GM13976 (cell line): ENCODE results near the gene TCEANC2.
"Not testable (repeated sequence)": the region's sequence is repeated elsewhere in the genome, so short reads cannot be mapped to it uniquely, and the experiment has no call there.

Source experiments
- DNase-seq: peaks from one replicate; pipeline ENCODE4 v3.0.0; 2012; ENCODE audit warnings: low spot score
- in situ Hi-C: fragments of 300-500 bp; cut with MboI; formaldehyde crosslinking; loops from one replicate; pipeline ENCODE4 v1.12.0; 2022; ENCODE audit warnings: low sequenced_read_pairs, mixed read lengths, inconsistent platforms; ENCODE audit not compliant: unreplicated experiment
- TF ChIP-seq, protein P1 (sequence below): IDR thresholded peaks from 2 replicates; pipeline ENCODE4 v1.5.1; 2012; ENCODE audit warnings: borderline replicate concordance, mild to moderate bottlenecking; ENCODE audit not compliant: insufficient read depth; ENCODE audit errors: extremely low read depth, missing control alignments, control extremely low read depth

Gene TCEANC2

DNA sequence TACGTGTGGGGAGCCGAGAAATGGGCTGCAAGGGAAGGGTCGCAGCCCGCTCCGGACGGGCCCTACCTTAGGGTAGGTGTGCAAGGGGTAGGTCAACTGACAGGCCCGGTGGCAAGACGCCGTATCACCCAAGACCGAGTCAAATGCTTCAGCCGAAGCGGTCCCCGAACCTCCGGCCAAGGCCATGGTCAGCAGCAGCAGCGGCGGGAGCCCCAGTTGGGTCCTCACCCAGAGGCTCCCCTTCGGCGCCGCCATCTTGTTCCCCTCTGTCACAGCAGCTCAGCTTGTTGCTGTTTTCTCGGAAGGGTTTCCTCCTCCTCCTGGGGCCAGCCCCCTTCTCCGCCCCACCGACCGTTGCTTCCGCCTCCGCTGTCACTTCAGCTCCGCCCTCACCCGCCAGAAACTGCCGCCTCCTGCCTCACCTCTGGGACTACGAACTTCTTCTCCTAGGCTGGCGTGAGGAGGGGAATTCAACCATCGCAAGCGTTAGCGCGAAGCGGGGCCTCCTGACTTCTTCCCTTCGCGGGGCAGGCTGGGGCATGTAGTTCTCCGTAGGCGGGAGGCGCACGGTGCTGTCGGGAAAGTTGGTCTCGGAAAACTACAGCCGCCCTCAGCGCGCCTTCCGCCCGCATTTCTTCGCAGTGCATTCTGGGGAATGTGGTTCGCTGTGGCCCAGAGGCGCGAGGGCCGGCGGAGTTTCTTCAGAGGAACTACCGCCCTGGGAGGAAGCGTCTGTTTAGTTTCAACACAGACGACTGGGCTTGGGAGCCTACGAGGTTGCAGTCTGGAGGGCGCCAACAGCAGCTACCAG lies at the start of gene TCEANC2, which contains the start of gene TMEM59:
TSS of gene TCEANC2 (plus strand) at position 675 of the 811 bp plus-strand sequence. CDS start 815 bp downstream, outside the sequence.
TSS of gene TMEM59 (minus strand) at position 271 of the 811 bp plus-strand sequence. CDS start at position 255, 16 bp downstream.
- TF ChIP-seq, protein P1, sequence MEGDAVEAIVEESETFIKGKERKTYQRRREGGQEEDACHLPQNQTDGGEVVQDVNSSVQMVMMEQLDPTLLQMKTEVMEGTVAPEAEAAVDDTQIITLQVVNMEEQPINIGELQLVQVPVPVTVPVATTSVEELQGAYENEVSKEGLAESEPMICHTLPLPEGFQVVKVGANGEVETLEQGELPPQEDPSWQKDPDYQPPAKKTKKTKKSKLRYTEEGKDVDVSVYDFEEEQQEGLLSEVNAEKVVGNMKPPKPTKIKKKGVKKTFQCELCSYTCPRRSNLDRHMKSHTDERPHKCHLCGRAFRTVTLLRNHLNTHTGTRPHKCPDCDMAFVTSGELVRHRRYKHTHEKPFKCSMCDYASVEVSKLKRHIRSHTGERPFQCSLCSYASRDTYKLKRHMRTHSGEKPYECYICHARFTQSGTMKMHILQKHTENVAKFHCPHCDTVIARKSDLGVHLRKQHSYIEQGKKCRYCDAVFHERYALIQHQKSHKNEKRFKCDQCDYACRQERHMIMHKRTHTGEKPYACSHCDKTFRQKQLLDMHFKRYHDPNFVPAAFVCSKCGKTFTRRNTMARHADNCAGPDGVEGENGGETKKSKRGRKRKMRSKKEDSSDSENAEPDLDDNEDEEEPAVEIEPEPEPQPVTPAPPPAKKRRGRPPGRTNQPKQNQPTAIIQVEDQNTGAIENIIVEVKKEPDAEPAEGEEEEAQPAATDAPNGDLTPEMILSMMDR = no peak
- DNase-seq = peak; percentile 93
- in situ Hi-C loops = no loop called here

DNA sequence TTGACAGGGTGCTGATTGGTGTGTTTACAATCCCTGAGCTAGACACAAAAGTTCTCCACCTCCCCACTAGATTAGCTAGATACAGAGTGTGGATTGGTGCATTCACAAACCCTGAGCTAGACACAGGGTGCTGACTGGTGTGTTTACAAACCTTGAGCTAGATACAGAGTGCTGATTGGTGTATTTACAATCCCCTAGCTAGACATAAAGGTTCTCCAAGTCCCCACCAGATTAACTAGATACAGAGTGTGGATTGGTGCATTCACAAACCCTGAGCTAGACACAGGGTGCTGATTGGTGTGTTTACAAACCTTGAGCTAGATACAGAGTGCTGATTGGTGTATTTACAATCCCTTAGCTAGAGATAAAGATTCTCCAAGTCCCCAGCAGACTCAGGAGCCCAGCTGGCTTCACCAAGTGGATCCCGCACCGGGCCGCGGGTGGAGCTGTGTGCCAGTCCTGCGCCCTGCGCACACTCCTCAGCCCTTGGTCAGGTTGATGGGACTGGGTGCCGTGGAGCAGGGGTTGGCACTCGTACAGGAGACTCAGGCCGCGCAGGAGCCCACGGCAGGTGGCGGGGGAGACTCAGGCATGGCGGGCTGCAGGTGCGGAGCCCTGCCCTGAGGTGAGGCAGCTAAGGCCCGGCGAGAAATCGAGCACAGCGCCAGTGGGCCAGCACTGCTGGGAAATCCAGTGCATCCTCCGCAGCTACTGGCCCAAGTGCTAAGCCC lies 49.5 kb upstream of the TCEANC2 start:
- DNase-seq, in situ Hi-C loops: not testable (repeated sequence)

DNA sequence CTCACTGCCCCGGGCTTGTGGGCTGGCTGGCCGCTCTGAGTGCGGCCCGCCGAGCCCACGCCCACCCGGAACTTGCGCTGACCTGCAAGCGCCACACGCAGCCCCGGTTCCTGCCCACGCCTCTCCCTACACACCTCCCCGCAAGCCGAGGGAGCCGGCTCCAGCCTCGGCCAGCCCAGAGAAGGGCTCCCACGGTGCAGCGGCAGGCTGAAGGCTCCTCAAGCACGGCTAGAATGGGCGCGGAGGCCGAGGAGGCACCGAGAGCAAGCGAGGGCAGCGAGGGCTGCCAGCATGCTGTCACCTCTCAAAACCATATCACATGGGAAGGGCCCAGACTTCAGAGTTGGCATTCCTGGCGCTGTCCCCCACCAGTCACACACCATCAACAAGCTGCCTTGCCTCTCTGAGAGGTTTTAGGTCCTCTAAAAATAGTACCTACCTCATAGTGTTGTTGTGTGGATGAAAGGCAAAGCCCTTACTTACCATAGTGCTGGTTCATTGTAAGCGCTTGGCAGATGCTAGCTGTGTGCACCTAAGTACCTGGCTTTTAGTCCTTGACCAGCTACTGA lies 48.8 kb upstream of the TCEANC2 start:
- no peak for DNase-seq
- in situ Hi-C loops = no loop called here
- TF ChIP-seq, protein P1 = no peak

DNA sequence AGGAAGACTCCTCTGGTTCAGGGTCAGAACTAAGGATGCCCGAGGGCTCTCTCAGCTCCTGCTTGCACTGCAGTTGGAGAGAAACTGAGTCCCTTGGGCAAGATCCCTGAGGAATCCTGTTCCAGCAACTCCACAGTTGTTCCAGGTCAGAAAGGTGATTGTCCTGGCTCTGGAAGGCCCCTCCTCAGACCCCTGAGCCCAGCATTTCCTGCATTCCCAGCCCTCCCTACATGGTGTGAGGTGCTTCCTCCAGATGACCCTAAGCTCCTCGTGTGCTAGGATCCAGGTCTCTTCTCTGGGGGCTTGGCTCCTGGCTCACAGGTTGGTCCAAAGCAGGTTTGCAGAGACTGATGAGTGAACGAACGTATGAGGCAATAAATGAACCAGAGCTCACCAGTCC lies 46.9 kb upstream of the TCEANC2 start:
- no peak for DNase-seq
- in situ Hi-C loops = no loop called here
- TF ChIP-seq, protein P1 = no peak

DNA sequence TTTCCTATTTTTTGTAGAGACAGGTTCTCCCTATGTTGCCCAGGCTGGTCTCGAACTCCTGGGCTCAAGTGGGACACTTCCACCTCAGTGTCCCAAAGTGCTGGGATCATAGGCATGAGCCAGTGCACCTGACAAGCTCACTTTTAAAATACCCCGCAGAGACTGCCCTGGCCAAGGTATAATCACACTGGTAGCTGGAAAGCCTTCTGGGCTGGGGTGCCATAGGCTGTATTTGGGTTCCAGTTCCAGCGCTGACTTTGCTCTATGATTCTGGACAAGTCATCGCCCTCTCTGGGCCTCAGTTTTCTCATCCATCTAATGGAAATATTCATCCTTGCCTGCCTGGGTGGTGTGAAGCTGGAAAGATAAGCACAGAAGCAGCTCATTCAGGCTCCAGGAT lies 45.8 kb upstream of the TCEANC2 start:
- no peak for DNase-seq
- TF ChIP-seq, protein P1 = no peak
- in situ Hi-C loops = no loop called here

DNA sequence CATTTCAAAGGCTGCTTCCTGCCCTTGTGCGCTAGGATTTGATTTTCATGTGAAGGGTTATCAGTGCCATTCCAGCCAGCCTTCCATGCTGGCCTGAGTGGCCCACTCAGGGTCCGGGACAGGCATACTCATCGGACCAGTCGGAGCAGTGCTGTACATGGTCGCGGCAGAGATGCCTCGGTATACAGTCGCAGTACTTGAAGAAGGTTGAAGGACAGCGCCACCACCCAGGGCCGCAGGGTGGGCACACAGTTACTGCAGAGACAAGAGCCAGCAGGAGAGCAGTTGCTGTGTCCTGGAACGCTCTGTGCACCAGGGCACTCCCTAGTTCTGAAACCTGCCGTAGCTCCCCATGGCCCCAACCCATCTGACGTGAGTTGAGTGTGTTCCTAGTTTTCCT lies 44.5 kb upstream of the TCEANC2 start:
- in situ Hi-C loops = no loop called here
- no peak for DNase-seq
- TF ChIP-seq, protein P1 = no peak

DNA sequence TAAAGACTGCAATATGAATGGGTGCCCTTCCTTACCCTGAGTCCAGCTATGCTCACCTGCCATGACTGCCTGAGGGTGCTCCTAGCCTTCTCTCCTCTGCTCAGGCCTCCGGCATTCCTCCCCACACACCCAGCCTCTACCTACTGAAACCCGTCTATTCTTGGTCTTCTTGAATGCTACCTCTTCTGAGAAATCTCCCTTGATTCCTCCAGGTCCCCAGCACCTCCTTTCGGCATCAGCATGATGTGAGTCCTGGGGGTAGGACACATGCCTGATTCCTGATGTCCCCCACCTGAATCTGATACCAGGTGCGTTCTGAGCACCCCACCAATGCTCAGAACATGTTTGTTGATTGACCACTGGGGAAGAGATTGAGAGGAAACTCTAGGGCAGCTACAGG lies 44.0 kb upstream of the TCEANC2 start:
- TF ChIP-seq, protein P1 = no peak
- in situ Hi-C loops = no loop called here
- DNase-seq = no peak
